CD4-positive, CD25-positive, alpha-beta regulatory T cell (primary cell): ENCODE measurements around the gene TMED9. TPM values are rescaled to one million over a fixed set of nuclear protein-coding genes. Genes with fewer than 3 reads are reported as not detected.
A peak's percentile ranks its signal among the peaks of the same experiment; 100 is the strongest.

Experiments
- ATAC-seq, 2 donors: fragments of 150-1000 bp; cut with Tn5 transposase; one replicate each; pipeline ENCODE4 v1.10.0; 2021; ENCODE audit warnings: low read depth in 2 of 2, moderate number of reproducible peaks in 2 of 2, moderate library complexity in 1 of 2
- DNase-seq, 3 donors: peaks; one replicate each; pipeline versions ENCODE4 v3.0.0 to v3.0.0-alpha.2; 2012 to 2022; ENCODE audit warnings: mixed read lengths in 1 of 3
- H3K27ac ChIP-seq: one replicate; pipeline ENCODE4 v1.7.0; 2013; ENCODE audit warnings: mild to moderate bottlenecking, low read length; ENCODE audit not compliant: insufficient read depth, poor library complexity, severe bottlenecking
- H3K27me3 ChIP-seq: one replicate; pipeline ENCODE4 v1.7.0; 2013; ENCODE audit warnings: low read length; ENCODE audit not compliant: control insufficient read depth, insufficient read depth
- H3K36me3 ChIP-seq: one replicate; pipeline ENCODE4 v1.7.0; 2013; ENCODE audit warnings: mild to moderate bottlenecking, low read length, moderate library complexity; ENCODE audit not compliant: control insufficient read depth, insufficient read depth
- H3K4me1 ChIP-seq: 2 replicates; pipeline ENCODE4 v1.7.0; 2013; ENCODE audit warnings: mild to moderate bottlenecking, low read length; ENCODE audit not compliant: insufficient read depth, control insufficient read depth, poor library complexity, severe bottlenecking
- H3K4me3 ChIP-seq: one replicate; pipeline ENCODE4 v1.7.0; 2013; ENCODE audit warnings: low read depth, mild to moderate bottlenecking, low read length, moderate library complexity
- H3K9me3 ChIP-seq, 2 experiments: 1 replicate in 1 of 2; 2 replicates in 1 of 2; pipeline ENCODE4 v1.7.0; 2013; ENCODE audit warnings: low read length in 2 of 2, mild to moderate bottlenecking in 1 of 2, moderate library complexity in 1 of 2; ENCODE audit not compliant: control insufficient read depth in 2 of 2
- H3K27ac Mint-ChIP-seq, 3 donors: one replicate each; pipeline ENCODE4 v1.8.0; 2020 to 2022; ENCODE audit warnings: mild to moderate bottlenecking in 3 of 3, mixed read lengths in 3 of 3, moderate library complexity in 2 of 3
- H3K27me3 Mint-ChIP-seq: one replicate; pipeline ENCODE4 v1.8.0; 2022; ENCODE audit warnings: mild to moderate bottlenecking, mixed read lengths
- H3K36me3 Mint-ChIP-seq: one replicate; pipeline ENCODE4 v1.8.0; 2020; ENCODE audit warnings: mixed read lengths
- H3K4me1 Mint-ChIP-seq, 4 donors: one replicate each; pipeline ENCODE4 v1.8.0; 2020 to 2022; ENCODE audit warnings: mixed read lengths in 4 of 4, mild to moderate bottlenecking in 1 of 4
- H3K4me3 Mint-ChIP-seq, 4 donors: one replicate each; pipeline ENCODE4 v1.8.0; 2020 to 2022; ENCODE audit warnings: mild to moderate bottlenecking in 4 of 4, mixed read lengths in 4 of 4, moderate library complexity in 3 of 4
- H3K9me3 Mint-ChIP-seq, 7 donors: one replicate each; pipeline ENCODE4 v1.8.0; 2020 to 2022; ENCODE audit warnings: mixed read lengths in 7 of 7, mild to moderate bottlenecking in 3 of 7, moderate library complexity in 2 of 7
- polyA plus RNA-seq, 4 donors: library from polyadenylated mRNA; unstranded; fragments of 300-500 nt; fragmentation: Illumina TruSeq; gene quantifications; one replicate each; pipeline ENCODE4 v1.2.3, GENCODE V29; 2021
- total RNA-seq: library from RNA; stranded (reverse); gene quantifications from one replicate; pipeline ENCODE4 v1.2.3, GENCODE V29; 2022

TMED9 gene
- total and polyA plus RNA-seq, 5 donors from 2014 or later, result 63.2 to 141 (median 91.8) TPM

- H3K27ac Mint-ChIP-seq, result no peak overlapping the region
- H3K4me1 ChIP-seq, result peaks cover 5% of the 10 kb centered on the region
- H3K36me3 Mint-ChIP-seq, result peaks cover 17% of the 10 kb centered on the region
Observed at GRCh38 chr5:177607452-177608192, 15.6 kb downstream of the TMED9 start.

GRCh38 chr5:177608243-177609075 lies 16.5 kb downstream of the TMED9 start:
- Histone ChIP-seq H3K4me3 (no peak overlapping the region), H3K4me1 (peaks cover 5% of the 10 kb centered on the region), H3K27ac (no peak overlapping the region), H3K36me3 (peaks cover 3% of the 10 kb centered on the region), H3K9me3 (no peaks in the 10 kb centered on the region), H3K27me3 (no peaks in the 10 kb centered on the region)
- peaks cover 17% of the 10 kb centered on the region for H3K36me3 Mint-ChIP-seq
- H3K9me3 Mint-ChIP-seq, result no peaks in the 10 kb centered on the region
- DNase-seq (no peak), ATAC-seq (no peak)
- no peak overlapping the region for H3K4me3 Mint-ChIP-seq
- H3K27ac Mint-ChIP-seq, result no peak overlapping the region
- no peaks in the 10 kb centered on the region for H3K27me3 Mint-ChIP-seq
- peaks cover 0 to 30% (median 4%) of the 10 kb centered on the region in 4 donors for H3K4me1 Mint-ChIP-seq

More at GRCh38 chr5:177607452-177608192, 15.6 kb downstream of the TMED9 start:
- H3K9me3 ChIP-seq, result no peaks in the 10 kb centered on the region
- Mint-ChIP-seq H3K4me1 (peaks cover 0 to 33% (median 4%) of the 10 kb centered on the region in 4 donors), H3K9me3 (no peaks in the 10 kb centered on the region), H3K4me3 (no peak overlapping the region), H3K27me3 (no peaks in the 10 kb centered on the region)
- no peak overlapping the region for H3K4me3 ChIP-seq
- DNase-seq (peak; percentile 26 to 70 (median 46)), ATAC-seq (peak; percentile 63 to 67)
- H3K27me3 ChIP-seq, result no peaks in the 10 kb centered on the region
- peaks cover 3% of the 10 kb centered on the region for H3K36me3 ChIP-seq
- H3K27ac ChIP-seq, result no peak overlapping the region

GRCh38 chr5:177609076-177610059 lies 17.4 kb downstream of the TMED9 start:
- peak overlapping the region in 1 of 3 donors; percentile 83 for H3K27ac Mint-ChIP-seq

GRCh38 chr5:177610131-177610769 lies 18.2 kb downstream of the TMED9 start:
- H3K4me3 Mint-ChIP-seq, result no peak overlapping the region
- H3K36me3 Mint-ChIP-seq, result peaks cover 19% of the 10 kb centered on the region
- no peaks in the 10 kb centered on the region for H3K27me3 Mint-ChIP-seq
- H3K9me3 Mint-ChIP-seq, result no peaks in the 10 kb centered on the region
- H3K9me3 ChIP-seq, result no peaks in the 10 kb centered on the region
- peaks cover 5% of the 10 kb centered on the region for H3K4me1 ChIP-seq
- H3K36me3 ChIP-seq, result peaks cover 3% of the 10 kb centered on the region
- peak overlapping the region in 1 of 3 donors; percentile 83 for H3K27ac Mint-ChIP-seq
- DNase-seq (no peak), ATAC-seq (no peak)
- no peaks in the 10 kb centered on the region for H3K27me3 ChIP-seq
- H3K4me1 Mint-ChIP-seq, result peaks cover 0 to 24% (median 4%) of the 10 kb centered on the region in 4 donors
- no peak overlapping the region for H3K4me3 ChIP-seq
- H3K27ac ChIP-seq, result no peak overlapping the region

More at GRCh38 chr5:177609076-177610059, 17.4 kb downstream of the TMED9 start:
- H3K27ac ChIP-seq, result no peak overlapping the region
- no peaks in the 10 kb centered on the region for H3K27me3 ChIP-seq
- H3K27me3 Mint-ChIP-seq, result no peaks in the 10 kb centered on the region
- no peak overlapping the region for H3K4me3 Mint-ChIP-seq
- DNase-seq (no peak), ATAC-seq (no peak)
- H3K4me1 ChIP-seq, result peaks cover 5% of the 10 kb centered on the region
- H3K4me3 ChIP-seq, result no peak overlapping the region
- peaks cover 3% of the 10 kb centered on the region for H3K36me3 ChIP-seq
- H3K36me3 Mint-ChIP-seq, result peaks cover 17% of the 10 kb centered on the region
- no peaks in the 10 kb centered on the region for H3K9me3 Mint-ChIP-seq
- peaks cover 0 to 26% (median 4%) of the 10 kb centered on the region in 4 donors for H3K4me1 Mint-ChIP-seq
- no peaks in the 10 kb centered on the region for H3K9me3 ChIP-seq

- H3K4me1 Mint-ChIP-seq, result peaks cover 0 to 18% (median 4%) of the 10 kb centered on the region in 4 donors
- H3K36me3 Mint-ChIP-seq, result peaks cover 13% of the 10 kb centered on the region
- H3K27ac Mint-ChIP-seq, result peak overlapping the region in 2 of 3 donors; percentile 8 to 83
Observed at GRCh38 chr5:177610770-177611445, 18.9 kb downstream of the TMED9 start.

GRCh38 chr5:177611446-177612214 lies 19.6 kb downstream of the TMED9 start:
- Mint-ChIP-seq H3K36me3 (peaks cover 13% of the 10 kb centered on the region), H3K4me3 (no peak overlapping the region), H3K27me3 (no peaks in the 10 kb centered on the region), H3K27ac (peak overlapping the region in 2 of 3 donors; percentile 31 to 32), H3K9me3 (no peaks in the 10 kb centered on the region), H3K4me1 (peaks cover 0 to 11% (median 1%) of the 10 kb centered on the region in 4 donors)
- H3K36me3 ChIP-seq, result no peaks in the 10 kb centered on the region
- no peak overlapping the region for H3K27ac ChIP-seq
- DNase-seq (no peak), ATAC-seq (no peak)
- no peak overlapping the region for H3K4me3 ChIP-seq
- no peaks in the 10 kb centered on the region for H3K27me3 ChIP-seq
- H3K4me1 ChIP-seq, result peaks cover 5% of the 10 kb centered on the region
- H3K9me3 ChIP-seq, result no peaks in the 10 kb centered on the region

More at GRCh38 chr5:177610770-177611445, 18.9 kb downstream of the TMED9 start:
- Mint-ChIP-seq H3K9me3 (no peaks in the 10 kb centered on the region), H3K27me3 (no peaks in the 10 kb centered on the region), H3K4me3 (no peak overlapping the region)
- Histone ChIP-seq H3K27ac (no peak overlapping the region), H3K4me1 (peaks cover 5% of the 10 kb centered on the region), H3K27me3 (no peaks in the 10 kb centered on the region), H3K9me3 (no peaks in the 10 kb centered on the region), H3K4me3 (no peak overlapping the region), H3K36me3 (no peaks in the 10 kb centered on the region)
- no peak for DNase-seq
- no peak for ATAC-seq
